Activated T-cell treated with anti-CD3 and anti-CD28 coated beads, Interleukin-2, amount 50 U/mL, for 4 hours (primary cell): ENCODE measurements around the gene TMOD3. TPM values are rescaled to one million over a fixed set of nuclear protein-coding genes. Genes with fewer than 3 reads are reported as not detected.

ENCODE experiments used
- ATAC-seq, 2 donors: fragments of 200-7000 bp; cut with Tn5 transposase; one replicate each; pipeline ENCODE4 v1.10.0; 2021
- DNase-seq: peaks from one replicate; pipeline ENCODE4 v3.0.0-alpha.2; 2020
- H3K27me3 Mint-ChIP-seq: one replicate; pipeline ENCODE4 v1.8.0; 2021; ENCODE audit warnings: low read depth, mixed read lengths
- H3K36me3 Mint-ChIP-seq: one replicate; pipeline ENCODE4 v1.8.0; 2022; ENCODE audit warnings: mixed read lengths; ENCODE audit not compliant: insufficient read depth
- H3K4me1 Mint-ChIP-seq: one replicate; pipeline ENCODE4 v1.8.0; 2021; ENCODE audit warnings: low read depth, mixed read lengths
- H3K4me3 Mint-ChIP-seq: one replicate; pipeline ENCODE4 v1.8.0; 2021; ENCODE audit warnings: mild to moderate bottlenecking, moderate library complexity, mixed read lengths
- H3K9me3 Mint-ChIP-seq: one replicate; pipeline ENCODE4 v1.8.0; 2021; ENCODE audit warnings: mixed read lengths
- total RNA-seq, 3 donors: library from RNA; stranded (reverse); gene quantifications; one replicate each; pipeline ENCODE4 v1.2.1, GENCODE V29; 2021

The TMOD3 gene
- total RNA-seq, 3 donors from 2014 or later = 43.2 to 47.4 (median 46.3) TPM

- Mint-ChIP-seq H3K4me3 (no peak overlapping the region), H3K4me1 (peaks cover 2% of the 10 kb centered on the region), H3K36me3 (peaks cover 21% of the 10 kb centered on the region), H3K9me3 (no peaks in the 10 kb centered on the region), H3K27me3 (no peaks in the 10 kb centered on the region)
- ATAC-seq = no peak
- no peak for DNase-seq
Observed at GRCh38 chr15:51932161-51932560, 102.7 kb downstream of the TMOD3 start.

DNA sequence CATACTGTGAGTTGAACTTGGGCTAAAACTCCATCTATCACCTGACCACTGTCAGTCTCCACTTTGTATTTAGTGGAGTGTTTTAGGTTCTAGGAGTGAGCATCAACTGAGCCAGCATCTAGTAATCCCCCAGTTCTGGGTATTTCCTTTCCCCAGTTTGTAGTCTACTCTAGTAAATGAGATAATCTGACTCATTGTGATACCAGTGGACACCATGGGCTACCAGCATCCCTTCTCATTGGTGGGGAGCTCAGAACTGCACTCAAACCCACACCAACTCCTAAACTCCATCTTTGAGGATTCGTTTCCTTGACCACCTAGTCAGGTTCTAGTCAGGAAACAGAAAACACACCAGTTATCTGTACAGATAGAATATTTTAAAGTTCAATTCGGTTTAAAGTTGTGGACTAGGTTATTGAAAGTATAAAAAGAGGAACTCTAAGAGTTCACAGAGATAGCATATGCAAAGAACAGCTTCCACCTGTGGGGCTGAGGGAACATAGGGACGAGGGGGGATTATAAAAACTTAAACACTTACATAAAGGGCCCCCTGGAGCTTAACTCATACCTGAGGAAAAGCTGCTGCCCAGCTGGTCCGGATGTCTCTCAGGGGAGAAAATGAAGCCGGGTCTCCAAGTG, 106.1 kb downstream of the TMOD3 start:
- DNase-seq (no peak), ATAC-seq (peak in 1 of 2 donors; percentile 27)
- H3K27me3 Mint-ChIP-seq = no peaks in the 10 kb centered on the region
- no peak overlapping the region for H3K4me3 Mint-ChIP-seq
- H3K4me1 Mint-ChIP-seq = peaks cover 2% of the 10 kb centered on the region
- H3K9me3 Mint-ChIP-seq = no peaks in the 10 kb centered on the region
- H3K36me3 Mint-ChIP-seq = peaks cover 19% of the 10 kb centered on the region

GRCh38 chr15:51936105-51936478, 106.6 kb downstream of the TMOD3 start:
- peaks cover 17% of the 10 kb centered on the region for H3K36me3 Mint-ChIP-seq
- H3K4me1 Mint-ChIP-seq = peaks cover 2% of the 10 kb centered on the region
- no peaks in the 10 kb centered on the region for H3K9me3 Mint-ChIP-seq
- ATAC-seq = no peak
- H3K27me3 Mint-ChIP-seq = no peaks in the 10 kb centered on the region
- H3K4me3 Mint-ChIP-seq = no peak overlapping the region
- no peak for DNase-seq

DNA sequence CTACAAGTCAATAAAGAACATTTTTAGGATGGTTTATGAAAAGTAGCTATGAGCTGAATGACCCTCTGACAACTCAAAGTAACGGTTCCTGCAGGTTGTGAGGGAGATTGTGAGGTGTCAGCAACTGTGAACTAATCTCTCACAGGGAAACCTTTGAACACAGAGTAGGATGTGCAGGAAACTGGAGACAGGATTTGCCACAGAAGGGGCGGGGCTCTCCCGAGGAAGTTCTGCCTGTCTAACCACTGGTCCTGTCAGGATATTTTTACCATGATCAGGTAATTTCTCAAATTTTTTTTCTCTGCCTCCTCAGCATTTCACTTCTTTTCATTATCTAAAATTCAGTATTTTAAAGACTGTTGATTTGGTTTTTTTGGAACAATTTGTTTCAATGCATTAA, 108.8 kb downstream of the TMOD3 start:
- no peak overlapping the region for H3K4me3 Mint-ChIP-seq
- ATAC-seq (no peak), DNase-seq (no peak)
- peaks cover 2% of the 10 kb centered on the region for H3K4me1 Mint-ChIP-seq
- peaks cover 23% of the 10 kb centered on the region for H3K36me3 Mint-ChIP-seq
- H3K9me3 Mint-ChIP-seq = no peaks in the 10 kb centered on the region
- no peaks in the 10 kb centered on the region for H3K27me3 Mint-ChIP-seq

DNA sequence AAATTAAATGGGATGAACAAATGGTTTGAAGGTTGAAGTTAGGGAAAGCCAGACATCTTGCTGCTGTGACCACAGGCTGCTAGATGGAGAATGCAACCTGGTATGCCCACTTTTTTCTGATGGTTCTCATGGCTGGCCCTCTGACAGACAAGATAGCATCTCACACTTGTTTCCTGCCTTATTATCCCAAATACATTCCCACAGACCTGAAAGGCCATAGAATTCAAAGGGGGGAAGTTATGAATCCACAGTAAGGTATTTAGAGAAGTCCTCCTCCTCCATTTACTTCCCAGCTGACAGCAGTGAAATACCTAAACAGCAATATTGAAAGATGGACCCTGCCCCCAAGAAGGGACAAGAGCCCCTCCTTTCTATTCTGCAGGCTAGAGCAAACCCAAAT, 109.8 kb downstream of the TMOD3 start:
- no peak for ATAC-seq
- H3K27me3 Mint-ChIP-seq = no peaks in the 10 kb centered on the region

GRCh38 chr15:51947124-51947523, 117.7 kb downstream of the TMOD3 start:
- no peaks in the 10 kb centered on the region for H3K9me3 Mint-ChIP-seq

More for the DNA sequence above, 109.8 kb downstream of the TMOD3 start:
- DNase-seq = no peak
- Mint-ChIP-seq H3K36me3 (peaks cover 30% of the 10 kb centered on the region), H3K4me3 (no peak overlapping the region), H3K4me1 (peaks cover 2% of the 10 kb centered on the region), H3K9me3 (no peaks in the 10 kb centered on the region)

DNA sequence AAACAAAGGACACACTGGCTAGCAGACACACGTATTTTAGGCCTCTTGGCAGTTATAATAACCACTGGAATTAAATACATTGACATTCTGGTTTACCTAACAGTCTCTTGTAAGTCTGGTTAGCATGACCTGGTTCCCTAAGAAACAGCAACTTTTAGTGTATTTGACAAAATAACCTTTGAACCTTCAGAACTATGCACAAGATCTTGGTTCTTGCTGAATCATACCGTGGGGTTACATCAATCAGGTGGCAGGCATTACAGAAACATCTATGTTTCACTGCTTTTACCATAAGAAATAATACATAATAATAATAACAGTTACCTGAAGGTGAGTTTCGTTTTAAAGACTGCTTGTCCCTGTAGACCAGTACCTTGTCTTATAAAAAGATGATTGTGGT, 123.4 kb downstream of the TMOD3 start:
- H3K27me3 Mint-ChIP-seq = no peaks in the 10 kb centered on the region

More at GRCh38 chr15:51947124-51947523, 117.7 kb downstream of the TMOD3 start:
- DNase-seq (no peak), ATAC-seq (peak; percentile 67 to 72)
- Mint-ChIP-seq H3K4me3 (no peak overlapping the region), H3K36me3 (peaks cover 44% of the 10 kb centered on the region), H3K27me3 (no peaks in the 10 kb centered on the region), H3K4me1 (peaks cover 6% of the 10 kb centered on the region)

DNA sequence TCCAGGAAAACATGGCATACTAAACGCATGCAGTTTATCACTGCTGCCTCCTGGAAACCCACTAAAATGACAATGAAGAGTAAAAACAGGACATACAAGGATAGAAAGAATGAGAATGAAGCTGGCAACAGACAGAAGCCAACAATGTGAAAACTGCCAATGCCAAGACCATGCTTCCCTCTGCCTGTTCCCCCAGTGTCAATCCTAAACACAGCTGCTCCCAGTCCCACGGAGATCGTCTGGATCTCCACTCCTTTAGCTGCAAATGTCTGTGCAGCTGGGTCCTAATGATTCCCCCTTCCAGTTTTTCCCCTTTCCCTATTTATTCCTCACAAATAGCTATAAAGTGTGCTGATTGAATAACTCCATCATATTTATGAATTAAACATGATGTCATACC, 126.1 kb downstream of the TMOD3 start:
- no peak for DNase-seq
- Mint-ChIP-seq H3K27me3 (no peaks in the 10 kb centered on the region), H3K36me3 (peaks cover 53% of the 10 kb centered on the region), H3K4me1 (no peaks in the 10 kb centered on the region), H3K4me3 (no peak overlapping the region), H3K9me3 (no peaks in the 10 kb centered on the region)
- ATAC-seq = no peak

More for the DNA sequence above, 123.4 kb downstream of the TMOD3 start:
- DNase-seq (no peak), ATAC-seq (no peak)
- no peaks in the 10 kb centered on the region for H3K9me3 Mint-ChIP-seq
- no peak overlapping the region for H3K4me3 Mint-ChIP-seq
- peaks cover 48% of the 10 kb centered on the region for H3K36me3 Mint-ChIP-seq
- H3K4me1 Mint-ChIP-seq = no peaks in the 10 kb centered on the region

Other genes starting within 250 kb of the TMOD3 start
- 1 to 10 TPM; 3.0 to 5.8 (median 4.6) TPM for gene DMXL2, start 206.9 kb upstream of the TMOD3 start, total RNA-seq
- not detected for gene SCG3, start 148.2 kb upstream of the TMOD3 start, total RNA-seq
- 10 to 100 TPM; 16.3 to 23.5 (median 22.4) TPM for gene LYSMD2, start 92.0 kb upstream of the TMOD3 start, total RNA-seq
- 1 to 10 TPM; 3.7 to 3.9 (median 3.8) TPM for gene TMOD2, start 78.1 kb upstream of the TMOD3 start, total RNA-seq
- 10 to 100 TPM; 30.7 to 32.6 (median 30.8) TPM for gene LEO1, start 142.1 kb downstream of the TMOD3 start, total RNA-seq
- 10 to 100 TPM; 64.4 to 74.1 (median 68.0) TPM for gene MAPK6, start 189.6 kb downstream of the TMOD3 start, total RNA-seq